Loucy (cell line): ENCODE data around the gene SMIM14.

Source experiments
- H2AFZ ChIP-seq: fragments of 200-600 bp; sonication (generic); 2 replicates; pipeline ENCODE4 v1.6.0; 2016; ENCODE audit warnings: antibody characterized with exemption, mild to moderate bottlenecking, low read length, moderate library complexity
- H3F3A ChIP-seq: fragments of 200-600 bp; 2 replicates; pipeline ENCODE4 v1.6.0; 2016; ENCODE audit warnings: antibody characterized with exemption, low read depth, mild to moderate bottlenecking
- H3K27me3 ChIP-seq: fragments of 200-600 bp; sonication (generic); 2 replicates; pipeline ENCODE4 v1.6.1; 2014; ENCODE audit warnings: low read length, mild to moderate bottlenecking; ENCODE audit not compliant: insufficient read depth, poor library complexity, severe bottlenecking
- H3K36me3 ChIP-seq: fragments of 200-600 bp; sonication (generic); 2 replicates; pipeline ENCODE4 v1.6.1; 2016; ENCODE audit warnings: low read length; ENCODE audit not compliant: insufficient read depth
- H3K4me1 ChIP-seq: fragments of 200-600 bp; sonication (generic); 2 replicates; pipeline ENCODE4 v1.5.1; 2014; ENCODE audit warnings: low read length, mild to moderate bottlenecking; ENCODE audit not compliant: insufficient read depth, poor library complexity, severe bottlenecking
- H3K4me2 ChIP-seq: fragments of 200-600 bp; sonication (generic); 2 replicates; pipeline ENCODE4 v1.6.0; 2014; ENCODE audit warnings: antibody characterized with exemption, low read length, low read depth, mild to moderate bottlenecking; ENCODE audit not compliant: poor library complexity, severe bottlenecking
- H3K4me3 ChIP-seq: fragments of 200-600 bp; sonication (generic); 2 replicates; pipeline ENCODE4 v1.5.1; 2014; ENCODE audit warnings: low read length, mild to moderate bottlenecking, mixed read lengths; ENCODE audit not compliant: poor library complexity, severe bottlenecking
- H3K79me2 ChIP-seq: fragments of 200-600 bp; sonication (generic); 2 replicates; pipeline ENCODE4 v1.6.1; 2014; ENCODE audit warnings: low read length; ENCODE audit not compliant: insufficient read depth
- H3K9ac ChIP-seq: fragments of 200-600 bp; sonication (generic); 2 replicates; pipeline ENCODE4 v1.6.0; 2014; ENCODE audit warnings: mild to moderate bottlenecking, low read depth, low read length, moderate library complexity; ENCODE audit not compliant: poor library complexity, severe bottlenecking
- H3K9me2 ChIP-seq: fragments of 200-600 bp; sonication (generic); replicated peaks from 2 replicates; pipeline ENCODE4 v1.6.1; 2016; ENCODE audit warnings: low read depth, low read length, mixed read lengths
- H3K9me3 ChIP-seq: fragments of 200-600 bp; sonication (generic); 2 replicates; pipeline ENCODE4 v1.6.1; 2014; ENCODE audit warnings: mild to moderate bottlenecking, antibody characterized with exemption, low read length, low read depth; ENCODE audit not compliant: insufficient read depth
- H4K20me1 ChIP-seq: fragments of 200-600 bp; sonication (generic); 2 replicates; pipeline ENCODE4 v1.6.0; 2014; ENCODE audit warnings: antibody characterized with exemption, low read length, mild to moderate bottlenecking; ENCODE audit not compliant: insufficient read depth, poor library complexity, severe bottlenecking
- CTCF ChIP-seq: fragments of 200-600 bp; sonication (generic); conservative IDR thresholded peaks from 2 replicates; pipeline ENCODE4 v1.5.1; 2014; ENCODE audit warnings: mild to moderate bottlenecking, antibody characterized with exemption, low read length
- EZH2phosphoT487 ChIP-seq: fragments of 200-600 bp; IDR thresholded peaks from 2 replicates; pipeline ENCODE4 v1.6.1; 2018; ENCODE audit warnings: antibody characterized with exemption, mild to moderate bottlenecking, moderate library complexity, borderline replicate concordance

The SMIM14 gene

GRCh38 chr4:39525822-39526690, 112.6 kb downstream of the SMIM14 start:
- Histone ChIP-seq H3K4me1 (peaks cover 26% of the 10 kb centered on the region), H3K27me3 (no peaks in the 10 kb centered on the region), H3K4me3 (peak overlapping the region; percentile 82), H3K4me2 (peak overlapping the region; percentile 81), H3K9me2 (no peaks in the 10 kb centered on the region), H3K9me3 (no peaks in the 10 kb centered on the region; the same call in 1 of the 2 replicates), H3K36me3 (no peaks in the 10 kb centered on the region), H2AFZ (peak overlapping the region; percentile 85), H3F3A (no peaks in the 10 kb centered on the region), H3K9ac (peak overlapping the region; percentile 79), H3K79me2 (peaks cover 48% of the 10 kb centered on the region), H4K20me1 (peaks cover 10% of the 10 kb centered on the region)
- no peak for TF ChIP-seq CTCF
- no peak for TF ChIP-seq EZH2phosphoT487

GRCh38 chr4:39524161-39524957, 114.3 kb downstream of the SMIM14 start:
- H3K4me1 ChIP-seq: peaks cover 26% of the 10 kb centered on the region
- H3K9me2 ChIP-seq: no peaks in the 10 kb centered on the region
- H3F3A ChIP-seq: no peaks in the 10 kb centered on the region
- no peaks in the 10 kb centered on the region for H3K9me3 ChIP-seq
- H3K36me3 ChIP-seq: no peaks in the 10 kb centered on the region
- H3K79me2 ChIP-seq: peaks cover 48% of the 10 kb centered on the region
- peaks cover 10% of the 10 kb centered on the region for H4K20me1 ChIP-seq
- TF ChIP-seq EZH2phosphoT487: no peak
- no peak for TF ChIP-seq CTCF
- H2AFZ ChIP-seq: no peak overlapping the region
- H3K27me3 ChIP-seq: no peaks in the 10 kb centered on the region
- no peak overlapping the region for H3K9ac ChIP-seq
- H3K4me3 ChIP-seq: no peak overlapping the region
- peak overlapping the region; percentile 39 for H3K4me2 ChIP-seq

- Histone ChIP-seq H3K4me2 (peak overlapping the region; percentile 2), H3K79me2 (peaks cover 37% of the 10 kb centered on the region)
These were observed 116.6 kb downstream of the SMIM14 start for GRCh38 chr4:39522068-39522467.

More at GRCh38 chr4:39522068-39522467, 116.6 kb downstream of the SMIM14 start:
- H3K4me1 ChIP-seq: peaks cover 16% of the 10 kb centered on the region
- H3K4me3 ChIP-seq: no peak overlapping the region
- H3K9me3 ChIP-seq: no peaks in the 10 kb centered on the region
- TF ChIP-seq CTCF: no peak
- no peak for TF ChIP-seq EZH2phosphoT487
- H3K27me3 ChIP-seq: no peaks in the 10 kb centered on the region
- H3K36me3 ChIP-seq: no peaks in the 10 kb centered on the region
- no peaks in the 10 kb centered on the region for H3K9me2 ChIP-seq
- peaks cover 10% of the 10 kb centered on the region for H4K20me1 ChIP-seq
- no peaks in the 10 kb centered on the region for H3F3A ChIP-seq
- no peak overlapping the region for H3K9ac ChIP-seq
- H2AFZ ChIP-seq: no peak overlapping the region
